Psoas muscle (tissue), 8 donors: ENCODE results near the gene TARM1. TPM values are rescaled to one million over a fixed set of nuclear protein-coding genes. Genes with fewer than 3 reads are reported as not detected.

ENCODE experiments used
- ATAC-seq, 4 donors: fragments of 200-7000 bp; cut with Tn5 transposase; one replicate each; pipeline ENCODE4 v1.9.1; 2020; ENCODE audit warnings: moderate library complexity in 3 of 4, mild to moderate bottlenecking in 2 of 4
- DNase-seq, 2 donors: peaks; one replicate each; pipeline ENCODE4 v3.0.0-alpha.2; 2020
- H3K27ac ChIP-seq: fragments of 200-600 bp; one replicate; pipeline ENCODE4 v1.8.0; 2022
- H3K27me3 ChIP-seq, 3 donors: fragments of 200-600 bp in 1 of 3; one replicate each; pipeline versions ENCODE4 v1.6.1 to v1.8.0; 2013 to 2022; ENCODE audit warnings: low read length in 2 of 3, mild to moderate bottlenecking in 2 of 3, moderate library complexity in 1 of 3; ENCODE audit not compliant: insufficient read depth in 3 of 3
- H3K36me3 ChIP-seq, 2 donors: fragments of 200-600 bp in 1 of 2; one replicate each; pipeline versions ENCODE4 v1.6.1 to v1.8.0; 2013 to 2022; ENCODE audit warnings: low read depth in 1 of 2, mild to moderate bottlenecking in 1 of 2, moderate library complexity in 1 of 2; ENCODE audit not compliant: insufficient read depth in 1 of 2
- H3K4me1 ChIP-seq: fragments of 200-600 bp; one replicate; pipeline ENCODE4 v1.8.0; 2022
- H3K4me3 ChIP-seq: fragments of 200-600 bp; one replicate; pipeline ENCODE4 v1.8.0; 2022; ENCODE audit warnings: mild to moderate bottlenecking
- H3K9me3 ChIP-seq: fragments of 200-600 bp; one replicate; pipeline ENCODE4 v1.8.0; 2022
- CTCF ChIP-seq: fragments of 200-600 bp; IDR thresholded peaks from one replicate; pipeline ENCODE4 v1.8.0; 2022; ENCODE audit warnings: antibody characterized with exemption
- WGBS, 3 donors: extraction: QIAGEN DNeasy Blood & Tissue Kit; methylation state at CpG; one replicate each; pipeline versions ENCODE4 v1.1.6 to v1.1.7; 2013; 5-methylcytosine and 5-hydroxymethylcytosine counted together
- intact Hi-C, 2 donors: fragments of 100-400 bp; cut with DNase I; formaldehyde crosslinking; loops; one replicate each; pipeline versions ENCODE4 v1.11.0 to v1.14.2; 2022
- polyA plus RNA-seq, 3 donors: library from polyadenylated mRNA; stranded (reverse); fragments of 200-250 nt; gene quantifications; one replicate each; pipeline ENCODE4 v1.2.3, GENCODE V29; 2013
- total RNA-seq, 4 donors: library from RNA; stranded (reverse); fragmentation: NEBNext Ultra II Directional in 2 of 4; extraction: Animal tissue kit (Norgen Biotek cat#: 25700) in 2 of 4; gene quantifications; one replicate each; pipeline versions ENCODE4 v1.2.1 to v1.2.4, GENCODE V29; 2021 to 2023
- donor health status: healthy with polysubstance abuse.
- donor health status: DM: no; HTN: no; CAD: no; lungs with moderate emphysema.
- donor health status: Bipolar disorder and iron deficiency.
- donor health status: healthy.
- donor health status: DM: yes; HTN: yes; CAD: no.
- donor health status: DM: no; HTN: no; CAD: no.
- donor health status: DM: no; HTN: no; CAD: no.
- donor health status: DM: yes; HTN: yes; CAD: no.

Gene TARM1
- total and polyA plus RNA-seq, 7 donors = not detected

GRCh38 chr19:54029930-54030490 lies 51.2 kb downstream of the TARM1 start:
- no peak for ATAC-seq
- 31 to 32% (median 32%) methylated on average over 9 of the region's 9 CpGs for WGBS, 3 donors
- peaks cover 0 to 45% (median 0%) of the 10 kb centered on the region in 3 donors for H3K27me3 ChIP-seq

GRCh38 chr19:54029301-54029700 lies 51.9 kb downstream of the TARM1 start:
- DNase-seq (no peak), ATAC-seq (no peak)
- Histone ChIP-seq H3K9me3 (no peaks in the 10 kb centered on the region), H3K27ac (no peak overlapping the region), H3K27me3 (peaks cover 0 to 45% (median 2%) of the 10 kb centered on the region in 3 donors), H3K4me3 (no peak overlapping the region), H3K36me3 (no peaks in the 10 kb centered on the region), H3K4me1 (no peaks in the 10 kb centered on the region)
- intact Hi-C loops = loop anchor here in 1 of 2 donors (10.0 kb wide), 1 partner anchor 214 kb away; no protein-coding TSS in a partner anchor
- 67 to 84% (median 76%) methylated on average over 3 of the region's 3 CpGs for WGBS, 3 donors
- TF ChIP-seq CTCF = no peak

More at GRCh38 chr19:54029930-54030490, 51.2 kb downstream of the TARM1 start:
- Histone ChIP-seq H3K9me3 (no peaks in the 10 kb centered on the region), H3K4me3 (no peak overlapping the region), H3K4me1 (no peaks in the 10 kb centered on the region), H3K27ac (no peak overlapping the region), H3K36me3 (no peaks in the 10 kb centered on the region)
- intact Hi-C loops = loop anchor here in 1 of 2 donors (5.0 to 10.0 kb wide), 2 partner anchors 215 to 238 kb away; no protein-coding TSS in a partner anchor
- TF ChIP-seq CTCF = peak; percentile 22
- DNase-seq = peak in 1 of 2 donors; percentile 25

- no peaks in the 10 kb centered on the region for H3K9me3 ChIP-seq
- H3K4me3 ChIP-seq = no peak overlapping the region
- peaks cover 0 to 35% (median 2%) of the 10 kb centered on the region in 3 donors for H3K27me3 ChIP-seq
- 65 to 72% (median 68%) methylated on average over 7 of the region's 7 CpGs for WGBS, 3 donors
- no peak overlapping the region for H3K27ac ChIP-seq
- no peaks in the 10 kb centered on the region for H3K36me3 ChIP-seq
- no peak for TF ChIP-seq CTCF
- intact Hi-C loops = loop anchor here in 1 of 2 donors (10.0 kb wide), 1 partner anchor 212 kb away; no protein-coding TSS in a partner anchor
- no peak for DNase-seq
- ATAC-seq = no peak
- no peaks in the 10 kb centered on the region for H3K4me1 ChIP-seq
Measured at GRCh38 chr19:54026656-54027055, 54.5 kb downstream of the TARM1 start.

- DNase-seq = no peak
- ATAC-seq = no peak
- WGBS, 3 donors = 75 to 80% (median 78%) methylated on average over 9 of the region's 9 CpGs
Measured at GRCh38 chr19:54024660-54025059, 56.5 kb downstream of the TARM1 start.

More at GRCh38 chr19:54024660-54025059, 56.5 kb downstream of the TARM1 start:
- H3K9me3 ChIP-seq = no peaks in the 10 kb centered on the region
- H3K4me1 ChIP-seq = no peaks in the 10 kb centered on the region
- TF ChIP-seq CTCF = no peak
- no peak overlapping the region for H3K4me3 ChIP-seq
- no peak overlapping the region for H3K27ac ChIP-seq
- H3K27me3 ChIP-seq = peaks cover 0 to 22% (median 2%) of the 10 kb centered on the region in 3 donors
- H3K36me3 ChIP-seq = no peaks in the 10 kb centered on the region
- intact Hi-C loops = loop anchor here (2.0 to 10.0 kb wide), 3 partner anchors 47 to 210 kb away; no protein-coding TSS in a partner anchor
